ENCODE measurements around the gene PARP11.

GRCh38 chr12:3770891-3771290 is 102.3 kb downstream of the PARP11 start:
- TF ChIP-seq CTCF (conservative IDR thresholded peaks at IDR 0.05; ENCODE audit: low read length) (no peak), EZH2phosphoT487 (IDR thresholded peaks at IDR 0.05; ENCODE audit: borderline replicate concordance) (no peak)
